Frontal cortex (tissue), 4 donors: Measurements from ENCODE around the gene FLOT2. TPM values are rescaled to one million over a fixed set of nuclear protein-coding genes. Genes with fewer than 3 reads are reported as not detected.
"Not testable (repeated sequence)": the region's sequence is repeated elsewhere in the genome, so short reads cannot be mapped to it uniquely, and the experiment has no call there.

Experiments used
- DNase-seq, 2 donors: peaks; one replicate each; pipeline ENCODE4 v3.0.0; 2012; ENCODE audit warnings: low spot score in 2 of 2
- FAIRE-seq: peaks from 2 replicates; lab custom pipeline; 2012; peaks lifted over from hg19 to GRCh38; lab: Jason Lieb, UNC
- small RNA-seq: library from RNA; depleted of rRNA; stranded (forward); fragments of <200 nt; gene quantifications from one replicate; pipeline ENCODE3, GENCODE V24; 2014
- total RNA-seq: library from RNA; depleted of rRNA; stranded (reverse); fragments of >200 nt; gene quantifications from one replicate; pipeline ENCODE4 v1.2.3, GENCODE V29; 2014
- donor health status: control.
- donor health status: control.
- donor health status: control.

The FLOT2 gene
- total RNA-seq, 1 donor from 2014 or later, result 14.7 TPM

DNA sequence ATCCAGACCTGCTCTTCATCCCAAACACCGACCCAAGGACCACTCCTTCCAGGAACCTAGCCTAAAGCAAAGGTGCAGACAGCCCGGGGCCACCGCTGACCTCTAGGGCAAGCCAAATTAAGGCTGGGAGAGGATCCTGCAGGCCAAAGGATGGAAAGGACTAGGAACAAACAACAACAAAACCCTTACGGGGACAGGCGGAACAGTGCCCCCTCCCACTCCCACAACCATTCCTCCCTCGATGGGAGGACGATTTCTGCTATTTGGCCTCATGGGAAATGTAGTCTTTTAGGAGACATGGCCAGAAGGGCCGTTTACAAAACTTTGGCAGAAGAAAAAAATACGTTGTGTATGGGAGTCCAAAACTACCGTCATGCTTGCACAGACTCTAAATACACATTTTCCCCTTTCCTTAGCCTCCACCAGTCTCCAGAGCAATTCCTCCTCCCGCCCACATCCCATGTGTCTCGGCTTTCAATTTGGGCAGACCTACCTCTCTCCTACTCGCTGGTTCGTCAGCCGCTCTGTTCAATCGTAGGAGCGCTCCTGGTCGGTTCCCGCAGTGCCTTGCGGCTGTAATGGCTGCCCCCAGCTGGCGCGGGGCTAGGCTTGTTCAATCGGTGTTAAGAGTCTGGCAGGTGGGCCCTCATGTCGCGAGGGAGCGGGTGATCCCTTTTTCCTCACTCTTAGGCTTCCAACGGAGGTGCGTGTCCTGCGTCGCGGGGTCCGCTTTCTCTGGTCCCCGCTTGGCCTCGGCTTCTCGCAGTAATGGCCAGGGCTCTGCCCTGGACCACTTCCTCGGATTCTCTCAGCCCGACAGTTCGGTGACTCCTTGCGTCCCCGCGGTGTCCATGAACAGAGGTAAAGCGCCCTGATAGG is 42.8 kb downstream of the FLOT2 start, which contains the start of gene ERAL1:
TSS of gene ERAL1 (plus strand) at position 560 of the 879 bp plus-strand sequence. CDS start at position 579, 19 bp downstream.
- DNase-seq (peak; percentile 65 to 85), FAIRE-seq (no peak)

GRCh38 chr17:28853295-28853694 is 44.2 kb downstream of the FLOT2 start:
- FAIRE-seq, result no peak

DNA sequence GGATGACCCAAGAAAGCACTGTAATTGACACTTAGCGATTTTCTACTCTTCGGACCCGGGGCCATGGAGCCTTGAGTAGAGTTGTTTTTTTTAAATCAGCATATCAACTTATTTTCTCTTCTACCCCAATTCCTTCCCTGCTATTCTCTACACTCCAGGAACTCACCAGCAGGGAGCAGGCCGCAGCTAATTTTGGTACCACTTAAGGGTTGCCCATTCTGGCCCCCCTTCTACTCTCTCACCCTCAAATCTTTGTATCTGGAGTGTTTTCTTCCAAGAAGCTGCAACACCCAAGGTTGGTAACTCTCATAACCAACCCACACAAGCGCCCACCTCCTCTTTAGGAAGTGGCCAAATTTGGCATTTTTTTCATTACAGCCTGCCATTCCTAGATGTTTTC is 48.3 kb downstream of the FLOT2 start:
- FAIRE-seq (no peak), DNase-seq (no peak)

More at GRCh38 chr17:28853295-28853694, 44.2 kb downstream of the FLOT2 start:
- DNase-seq, result no peak

DNA sequence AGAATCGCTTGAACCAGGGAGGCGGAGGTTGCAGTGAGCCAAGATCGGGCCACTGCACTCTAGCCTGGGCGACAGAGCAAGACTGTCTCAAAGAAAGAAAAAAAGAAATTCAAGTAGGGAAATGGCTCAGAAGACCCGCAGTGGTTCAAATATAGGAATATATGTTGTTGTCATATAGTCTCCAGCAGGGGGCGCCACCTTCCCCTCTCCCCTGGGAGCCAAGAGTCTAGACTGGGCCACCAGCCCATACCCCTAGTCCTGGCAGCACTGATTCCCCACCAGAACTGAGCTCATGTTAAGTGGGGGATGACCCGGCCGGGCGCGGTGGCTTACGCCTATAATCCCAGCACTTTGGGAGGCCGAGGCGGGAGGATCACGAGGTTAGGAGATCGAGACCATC is 48.9 kb downstream of the FLOT2 start:
- FAIRE-seq, DNase-seq: not testable (repeated sequence)

GRCh38 chr17:28846699-28847098 is 50.8 kb downstream of the FLOT2 start:
- not testable (repeated sequence) for FAIRE-seq, DNase-seq

DNA sequence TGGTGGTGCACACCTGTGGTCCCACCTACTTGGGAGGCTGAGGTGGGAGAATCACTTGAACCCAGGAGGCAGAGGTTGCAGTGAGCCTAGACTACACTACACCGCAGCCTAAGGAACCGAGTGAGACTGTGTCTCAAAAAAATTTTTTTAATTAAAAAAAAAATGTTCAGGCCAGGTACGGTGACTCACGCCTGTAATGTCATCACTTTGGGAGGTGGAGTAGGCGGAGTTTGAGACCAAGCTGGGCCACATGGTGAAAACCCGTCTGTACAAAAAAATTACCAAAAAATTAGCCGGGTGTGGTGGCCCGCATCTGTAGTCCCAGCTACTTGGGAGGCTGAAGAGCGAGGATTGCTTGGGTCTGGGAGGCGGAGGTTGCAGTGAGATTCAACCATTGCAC is 51.3 kb downstream of the FLOT2 start:
- DNase-seq (no peak), FAIRE-seq (no peak)

DNA sequence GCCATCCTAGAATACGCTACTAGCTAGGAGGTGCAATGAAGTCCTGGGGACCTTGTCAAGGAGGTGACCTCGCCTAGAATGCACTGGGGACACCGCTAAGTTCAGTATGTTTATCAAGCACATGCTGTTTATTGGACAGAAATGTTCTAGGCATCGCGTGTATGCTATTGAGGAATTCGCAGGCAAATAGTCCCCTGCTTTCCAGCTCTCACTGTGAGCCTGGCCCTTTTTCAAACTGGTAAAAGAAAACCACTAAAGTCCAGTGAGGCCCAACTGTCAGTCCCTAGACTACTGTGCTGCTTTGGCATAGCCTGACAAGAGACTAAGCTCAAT is 53.8 kb downstream of the FLOT2 start:
- DNase-seq (peak in 1 of 2 donors; percentile 58), FAIRE-seq (no peak)

GRCh38 chr17:28842282-28843012 is 55.1 kb downstream of the FLOT2 start, which contains the start of gene FAM222B:
TSS of gene FAM222B (minus strand) at chr17:28842790. CDS start at chr17:28766667, 76,123 bp downstream.
- FAIRE-seq (no peak), DNase-seq (peak; percentile 83 to 92)

GRCh38 chr17:28841901-28842281 is 55.6 kb downstream of the FLOT2 start:
- FAIRE-seq (no peak), DNase-seq (no peak)

GRCh38 chr17:28839221-28839620 is 58.3 kb downstream of the FLOT2 start:
- DNase-seq (no peak), FAIRE-seq (no peak)

DNA sequence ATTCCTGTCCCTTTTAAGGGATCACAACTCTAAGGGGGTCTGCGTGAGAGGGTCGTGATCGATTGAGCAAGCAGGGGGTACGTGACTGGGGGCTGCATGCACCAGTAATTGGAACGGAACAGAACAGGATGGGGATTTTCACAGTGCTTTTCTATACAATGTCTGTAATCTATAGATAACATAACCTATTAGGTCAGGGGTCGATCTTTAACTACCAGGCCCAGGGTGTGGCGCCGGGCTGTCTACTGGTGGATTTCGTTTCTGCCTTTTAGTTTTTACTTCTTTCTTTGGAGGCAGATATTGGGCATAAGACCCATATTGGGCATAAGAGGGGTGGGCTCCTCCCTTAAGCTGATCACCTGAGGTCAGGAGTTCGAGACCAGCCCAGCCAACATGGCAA is 61.0 kb downstream of the FLOT2 start:
- not testable (repeated sequence) for FAIRE-seq, DNase-seq

GRCh38 chr17:28834420-28834819 is 63.1 kb downstream of the FLOT2 start:
- DNase-seq (no peak), FAIRE-seq (no peak)

Small RNA genes within 50 kb of the gene (small RNA-seq; reads per million reads assigned to genes)
- not detected for gene RF00019

Other genes with a start within 250 kb of the FLOT2 start
- 44.0 TPM for gene SDF2, start 235.8 kb downstream of the FLOT2 start, total RNA-seq
- gene SUPT6H, start 235.5 kb downstream of the FLOT2 start, total RNA-seq, result 28.9 TPM
- 2.9 TPM for gene PROCA1, start 185.8 kb downstream of the FLOT2 start, total RNA-seq
- gene RAB34, start 179.9 kb downstream of the FLOT2 start, total RNA-seq, result 12.2 TPM
- gene RPL23A, start 177.7 kb downstream of the FLOT2 start, total RNA-seq, result 436 TPM
- gene TLCD1, start 171.5 kb downstream of the FLOT2 start, total RNA-seq, result under 0.01 TPM
- 0.82 TPM for gene NEK8, start 168.9 kb downstream of the FLOT2 start, total RNA-seq
- gene TRAF4, start 153.7 kb downstream of the FLOT2 start, total RNA-seq, result 60.3 TPM
- gene FAM222B, start 54.9 kb downstream of the FLOT2 start, total RNA-seq, result 2.4 TPM
- gene ERAL1, start 42.7 kb downstream of the FLOT2 start, total RNA-seq, result 19.6 TPM
- 28.9 TPM for gene DHRS13, start 5.3 kb upstream of the FLOT2 start, total RNA-seq
- 30.6 TPM for gene PHF12, start 53.8 kb upstream of the FLOT2 start, total RNA-seq
- gene SEZ6, start 108.3 kb upstream of the FLOT2 start, total RNA-seq, result 45.2 TPM
- gene PIPOX, start 145.4 kb upstream of the FLOT2 start, total RNA-seq, result 4.9 TPM